ENCODE results near the gene NINJ2.

The NINJ2 gene

GRCh38 chr12:572532-572899, 90.7 kb downstream of the NINJ2 start:
- Mint-ChIP-seq H3K4me1 (ENCODE audit: low read depth) (peaks cover 59% of the 10 kb centered on the region), H3K36me3 (ENCODE audit: low read depth) (no peaks in the 10 kb centered on the region), H3K27ac (peak overlapping the region; percentile 76), H3K9me3 (no peaks in the 10 kb centered on the region), H3K4me3 (no peak overlapping the region), H3K27me3 (no peaks in the 10 kb centered on the region)
- no peak for DNase-seq

GRCh38 chr12:571795-572531, 91.3 kb downstream of the NINJ2 start:
- H3K4me3 Mint-ChIP-seq = no peak overlapping the region
- H3K4me1 Mint-ChIP-seq (ENCODE audit: low read depth) = peaks cover 60% of the 10 kb centered on the region
- H3K27ac Mint-ChIP-seq = peak overlapping the region; percentile 76
- no peaks in the 10 kb centered on the region for H3K27me3 Mint-ChIP-seq
- no peaks in the 10 kb centered on the region for H3K36me3 Mint-ChIP-seq (ENCODE audit: low read depth)
- H3K9me3 Mint-ChIP-seq = no peaks in the 10 kb centered on the region
- peak; percentile 37 for DNase-seq

GRCh38 chr12:570921-571794, 92.1 kb downstream of the NINJ2 start:
- no peaks in the 10 kb centered on the region for H3K9me3 Mint-ChIP-seq
- no peak overlapping the region for H3K27ac Mint-ChIP-seq
- peaks cover 60% of the 10 kb centered on the region for H3K4me1 Mint-ChIP-seq (ENCODE audit: low read depth)
- H3K36me3 Mint-ChIP-seq (ENCODE audit: low read depth) = no peaks in the 10 kb centered on the region
- peak; percentile 27 for DNase-seq
- H3K27me3 Mint-ChIP-seq = no peaks in the 10 kb centered on the region
- no peak overlapping the region for H3K4me3 Mint-ChIP-seq

GRCh38 chr12:570435-570920, 92.8 kb downstream of the NINJ2 start:
- no peaks in the 10 kb centered on the region for H3K36me3 Mint-ChIP-seq (ENCODE audit: low read depth)
- H3K9me3 Mint-ChIP-seq = no peaks in the 10 kb centered on the region
- no peak for DNase-seq
- H3K27me3 Mint-ChIP-seq = no peaks in the 10 kb centered on the region
- H3K4me1 Mint-ChIP-seq (ENCODE audit: low read depth) = peaks cover 60% of the 10 kb centered on the region
- no peak overlapping the region for H3K27ac Mint-ChIP-seq
- no peak overlapping the region for H3K4me3 Mint-ChIP-seq

DNA sequence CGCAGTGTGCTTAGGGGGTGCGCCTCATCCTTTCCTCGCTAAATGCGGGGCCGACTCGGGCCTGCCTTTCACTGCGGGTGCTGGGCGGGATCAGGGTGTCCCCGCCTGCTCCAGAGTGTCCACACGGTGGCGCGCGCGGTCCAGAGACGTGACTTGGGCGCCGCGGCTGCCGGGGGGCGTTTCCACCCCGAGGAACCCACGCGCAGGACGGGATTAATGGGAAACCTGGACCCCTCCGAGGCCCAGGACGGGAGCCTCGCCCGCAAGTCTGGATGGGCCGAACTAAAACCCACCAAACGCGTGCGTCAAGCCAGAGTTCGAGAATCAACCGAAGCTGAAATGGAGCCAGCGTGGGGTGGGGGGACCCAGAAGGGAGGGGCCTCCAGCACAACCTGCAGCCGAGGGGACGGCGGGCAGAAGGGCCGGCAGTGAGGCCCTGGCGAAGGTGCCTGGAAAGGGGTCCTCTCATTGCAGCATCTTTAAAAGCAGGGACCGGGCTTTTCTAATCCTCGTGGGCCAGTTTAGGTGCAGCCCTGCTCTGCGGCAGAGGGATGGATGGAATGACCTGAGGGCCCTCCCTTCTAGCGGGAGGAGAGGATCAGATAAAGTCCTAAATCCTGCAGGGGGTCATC, 93.3 kb downstream of the NINJ2 start:
- DNase-seq = peak; percentile 91
- H3K36me3 Mint-ChIP-seq (ENCODE audit: low read depth) = no peaks in the 10 kb centered on the region
- peak overlapping the region; percentile 80 for H3K4me3 Mint-ChIP-seq
- H3K27me3 Mint-ChIP-seq = no peaks in the 10 kb centered on the region
- no peaks in the 10 kb centered on the region for H3K9me3 Mint-ChIP-seq
- peak overlapping the region; percentile 78 for H3K27ac Mint-ChIP-seq
- peaks cover 60% of the 10 kb centered on the region for H3K4me1 Mint-ChIP-seq (ENCODE audit: low read depth)

GRCh38 chr12:569091-569676, 94.1 kb downstream of the NINJ2 start:
- Mint-ChIP-seq H3K36me3 (ENCODE audit: low read depth) (no peaks in the 10 kb centered on the region), H3K9me3 (no peaks in the 10 kb centered on the region)

DNA sequence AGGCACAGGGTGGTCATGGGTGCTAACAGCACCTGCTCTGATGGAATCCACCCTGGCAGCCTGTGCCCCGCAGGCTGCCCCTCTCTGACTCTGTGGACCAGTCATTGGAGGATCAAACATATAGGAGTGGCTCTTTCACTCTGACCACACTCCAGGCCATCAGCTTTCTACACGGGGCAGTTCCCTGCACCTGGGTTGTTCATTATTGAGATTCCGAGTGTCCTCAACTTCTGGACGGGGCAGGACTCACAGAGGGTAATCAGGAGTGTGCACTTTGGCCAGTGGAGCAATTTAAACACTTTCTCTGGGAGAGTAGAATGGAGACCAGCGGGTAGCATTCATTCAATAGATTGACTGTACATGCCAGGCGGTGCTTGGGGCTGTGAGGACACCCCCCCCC, 94.8 kb downstream of the NINJ2 start:
- no peak overlapping the region for H3K4me3 Mint-ChIP-seq
- peaks cover 64% of the 10 kb centered on the region for H3K4me1 Mint-ChIP-seq (ENCODE audit: low read depth)
- H3K27ac Mint-ChIP-seq = no peak overlapping the region
- H3K27me3 Mint-ChIP-seq = no peaks in the 10 kb centered on the region
- no peaks in the 10 kb centered on the region for H3K9me3 Mint-ChIP-seq
- H3K36me3 Mint-ChIP-seq (ENCODE audit: low read depth) = no peaks in the 10 kb centered on the region
- no peak for DNase-seq

More at GRCh38 chr12:569091-569676, 94.1 kb downstream of the NINJ2 start:
- no peak overlapping the region for H3K4me3 Mint-ChIP-seq
- no peaks in the 10 kb centered on the region for H3K27me3 Mint-ChIP-seq
- DNase-seq = no peak
- H3K4me1 Mint-ChIP-seq (ENCODE audit: low read depth) = peaks cover 60% of the 10 kb centered on the region
- no peak overlapping the region for H3K27ac Mint-ChIP-seq

DNA sequence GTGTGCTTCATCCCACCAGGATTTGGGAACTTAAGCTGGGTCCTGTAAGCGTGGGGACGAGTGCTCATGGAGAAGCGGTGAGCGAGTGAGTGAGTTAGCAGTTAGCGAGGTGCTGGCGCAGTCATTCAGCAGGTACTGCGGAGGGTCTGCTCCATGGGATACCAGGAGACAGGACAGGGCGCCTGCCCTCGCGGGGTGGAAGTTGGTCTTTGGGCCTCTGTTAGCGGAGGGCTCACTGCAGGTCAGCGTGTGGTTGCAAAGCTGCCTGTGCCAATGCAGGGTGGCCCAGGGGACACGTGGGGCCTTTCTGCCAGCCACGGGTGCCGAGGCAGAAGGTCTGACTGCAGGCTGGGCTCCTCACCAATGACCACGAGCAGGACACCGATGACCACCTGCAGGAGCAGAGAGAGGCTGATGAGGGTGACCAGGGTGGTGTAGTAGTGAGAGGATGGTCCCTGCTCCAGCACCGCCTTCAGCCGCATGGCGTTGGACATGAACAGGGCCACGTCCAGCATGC, 97.6 kb downstream of the NINJ2 start:
- Mint-ChIP-seq H3K27me3 (no peaks in the 10 kb centered on the region), H3K4me1 (ENCODE audit: low read depth) (peaks cover 69% of the 10 kb centered on the region), H3K27ac (no peak overlapping the region), H3K9me3 (no peaks in the 10 kb centered on the region), H3K4me3 (no peak overlapping the region), H3K36me3 (ENCODE audit: low read depth) (peaks cover 2% of the 10 kb centered on the region)
- DNase-seq = no peak

- peaks cover 2% of the 10 kb centered on the region for H3K36me3 Mint-ChIP-seq (ENCODE audit: low read depth)
- H3K4me1 Mint-ChIP-seq (ENCODE audit: low read depth) = peaks cover 71% of the 10 kb centered on the region
- H3K9me3 Mint-ChIP-seq = no peaks in the 10 kb centered on the region
- no peaks in the 10 kb centered on the region for H3K27me3 Mint-ChIP-seq
- DNase-seq = no peak
- no peak overlapping the region for H3K4me3 Mint-ChIP-seq
- H3K27ac Mint-ChIP-seq = no peak overlapping the region
Observed at GRCh38 chr12:565161-565560, 98.1 kb downstream of the NINJ2 start.

DNA sequence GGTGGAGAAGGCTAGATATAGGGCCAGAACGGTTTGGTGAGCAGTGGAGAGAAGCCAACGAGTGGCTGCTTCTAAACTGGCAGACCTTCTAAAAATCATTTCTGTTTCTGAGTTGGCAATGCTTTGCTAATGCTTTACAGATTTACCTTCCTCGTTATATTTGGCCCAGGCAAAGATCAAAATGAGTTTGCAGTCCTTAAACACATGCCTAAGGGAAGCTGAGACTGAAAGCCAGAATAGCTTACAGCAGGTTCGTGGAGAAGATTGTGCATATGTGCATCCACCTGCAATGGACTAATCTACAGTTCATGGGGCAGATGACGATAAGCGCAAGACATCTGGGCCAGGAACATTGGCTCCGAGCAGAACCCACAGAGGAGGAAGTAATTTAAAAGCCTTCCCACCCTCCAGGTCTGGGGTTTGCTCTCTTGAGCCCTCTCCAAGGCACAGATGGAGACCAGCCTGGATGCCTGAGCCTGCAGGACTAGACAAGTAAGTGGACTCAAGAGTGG, 99.4 kb downstream of the NINJ2 start:
- H3K27me3 Mint-ChIP-seq = no peaks in the 10 kb centered on the region
- H3K4me1 Mint-ChIP-seq (ENCODE audit: low read depth) = peaks cover 68% of the 10 kb centered on the region
- H3K36me3 Mint-ChIP-seq (ENCODE audit: low read depth) = peaks cover 11% of the 10 kb centered on the region
- DNase-seq = no peak
- no peaks in the 10 kb centered on the region for H3K9me3 Mint-ChIP-seq
- peak overlapping the region; percentile 52 for H3K4me3 Mint-ChIP-seq
- peak overlapping the region; percentile 82 for H3K27ac Mint-ChIP-seq

DNA sequence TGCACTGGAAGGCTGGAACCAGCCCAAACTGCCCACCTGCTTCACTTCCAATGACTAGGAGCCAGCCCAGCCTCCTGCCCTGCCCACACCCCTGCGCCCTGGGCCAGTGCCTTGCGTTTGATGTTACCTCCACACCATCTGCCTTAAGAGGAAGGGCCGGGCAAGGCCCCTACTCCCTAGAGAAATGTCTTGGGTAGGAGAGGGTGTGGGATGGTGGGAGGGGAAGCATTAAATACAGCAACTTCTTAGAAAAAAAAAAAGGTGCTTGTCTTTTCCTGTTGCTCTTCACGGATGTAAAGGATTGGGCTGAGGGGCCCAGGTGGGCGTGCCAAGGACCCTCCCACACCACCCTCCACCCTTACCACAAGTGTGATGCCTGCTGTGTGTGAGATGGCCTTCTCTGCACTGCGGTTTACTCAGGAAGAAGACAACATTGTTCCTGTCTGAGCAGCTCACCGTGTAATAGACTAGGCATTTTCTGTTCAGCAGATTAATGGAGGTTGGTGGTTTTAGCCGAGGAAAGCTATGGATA, 99.9 kb downstream of the NINJ2 start:
- peak overlapping the region; percentile 52 for H3K4me3 Mint-ChIP-seq
- H3K9me3 Mint-ChIP-seq = no peaks in the 10 kb centered on the region
- peaks cover 66% of the 10 kb centered on the region for H3K4me1 Mint-ChIP-seq (ENCODE audit: low read depth)
- peak overlapping the region; percentile 82 for H3K27ac Mint-ChIP-seq
- H3K36me3 Mint-ChIP-seq (ENCODE audit: low read depth) = peaks cover 15% of the 10 kb centered on the region
- DNase-seq = no peak
- H3K27me3 Mint-ChIP-seq = no peaks in the 10 kb centered on the region

GRCh38 chr12:562634-563033, 100.6 kb downstream of the NINJ2 start:
- DNase-seq = no peak
- Mint-ChIP-seq H3K27ac (peak overlapping the region; percentile 82), H3K4me1 (ENCODE audit: low read depth) (peaks cover 63% of the 10 kb centered on the region), H3K9me3 (no peaks in the 10 kb centered on the region), H3K36me3 (ENCODE audit: low read depth) (peaks cover 21% of the 10 kb centered on the region), H3K4me3 (no peak overlapping the region), H3K27me3 (no peaks in the 10 kb centered on the region)

DNA sequence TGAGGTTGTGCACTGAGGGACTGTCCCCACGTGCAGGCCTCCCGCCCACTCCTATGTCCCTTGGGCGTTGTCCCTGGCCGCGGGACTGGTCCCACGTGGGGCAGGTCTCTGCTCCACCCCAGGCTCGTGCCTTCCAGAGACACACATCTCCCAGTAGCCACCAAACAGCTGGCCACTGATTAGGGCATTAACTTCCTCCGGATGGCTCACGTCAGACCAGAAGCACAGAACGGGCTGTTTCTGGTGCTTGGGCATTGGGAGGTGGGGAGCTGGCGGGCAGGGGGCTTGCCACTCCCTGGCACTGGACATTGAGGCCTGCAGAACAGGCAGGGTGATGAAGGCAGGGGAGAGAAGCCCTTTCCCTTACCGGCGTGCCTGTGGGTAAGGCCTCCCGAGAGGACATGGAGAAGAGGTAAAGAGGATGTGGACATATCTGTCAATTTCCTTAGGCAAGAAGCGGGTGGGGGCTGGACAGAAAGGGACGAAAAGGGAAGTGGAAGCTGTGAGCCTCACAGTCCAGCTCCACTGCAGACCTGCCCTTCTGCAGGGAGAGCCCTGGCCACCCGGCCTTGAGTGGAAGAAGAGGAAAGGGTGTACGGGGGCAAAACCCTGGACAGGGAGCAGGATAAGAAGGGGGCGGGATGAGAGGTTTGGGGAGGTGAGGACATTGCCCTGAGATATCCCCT, 101.2 kb downstream of the NINJ2 start:
- no peak overlapping the region for H3K27ac Mint-ChIP-seq
- H3K4me3 Mint-ChIP-seq = no peak overlapping the region
- H3K4me1 Mint-ChIP-seq (ENCODE audit: low read depth) = peaks cover 63% of the 10 kb centered on the region
- H3K9me3 Mint-ChIP-seq = no peaks in the 10 kb centered on the region
- no peak for DNase-seq
- no peaks in the 10 kb centered on the region for H3K27me3 Mint-ChIP-seq
- peaks cover 21% of the 10 kb centered on the region for H3K36me3 Mint-ChIP-seq (ENCODE audit: low read depth)

Data from activated T-cell treated with anti-CD3 and anti-CD28 coated beads, Interleukin-2, amount 50 U/mL, for 24 hours (primary cell).